ENCODE measurements around the gene CLASP2.

DNA sequence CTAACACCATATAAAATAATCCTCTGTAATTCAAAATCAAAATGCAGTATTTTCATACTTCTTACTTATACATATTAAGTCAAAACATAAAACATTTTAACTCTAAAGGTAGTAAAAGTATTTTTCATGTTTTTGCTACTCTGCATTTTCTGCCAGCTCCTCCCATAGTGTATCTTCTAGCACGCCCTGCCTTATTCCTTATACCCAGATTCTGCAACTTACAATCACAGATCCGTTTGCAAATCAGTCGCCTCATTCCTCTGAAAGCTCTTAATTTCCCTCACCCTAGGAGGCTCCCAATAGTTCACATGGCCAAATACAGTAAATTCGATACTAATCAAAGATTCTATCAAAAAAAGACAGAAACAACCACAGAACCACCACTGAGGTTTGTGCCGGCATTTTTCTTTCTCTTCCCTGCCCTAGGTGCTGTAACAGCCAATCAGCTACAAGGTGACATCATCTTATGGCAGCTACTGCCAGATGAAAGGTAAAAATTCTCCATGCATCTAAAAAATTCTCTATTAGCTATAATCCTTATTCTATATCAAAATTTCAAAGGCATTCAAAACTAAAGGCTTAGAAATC is 72.9 kb downstream of the CLASP2 start:
- TF ChIP-seq, protein P1, sequence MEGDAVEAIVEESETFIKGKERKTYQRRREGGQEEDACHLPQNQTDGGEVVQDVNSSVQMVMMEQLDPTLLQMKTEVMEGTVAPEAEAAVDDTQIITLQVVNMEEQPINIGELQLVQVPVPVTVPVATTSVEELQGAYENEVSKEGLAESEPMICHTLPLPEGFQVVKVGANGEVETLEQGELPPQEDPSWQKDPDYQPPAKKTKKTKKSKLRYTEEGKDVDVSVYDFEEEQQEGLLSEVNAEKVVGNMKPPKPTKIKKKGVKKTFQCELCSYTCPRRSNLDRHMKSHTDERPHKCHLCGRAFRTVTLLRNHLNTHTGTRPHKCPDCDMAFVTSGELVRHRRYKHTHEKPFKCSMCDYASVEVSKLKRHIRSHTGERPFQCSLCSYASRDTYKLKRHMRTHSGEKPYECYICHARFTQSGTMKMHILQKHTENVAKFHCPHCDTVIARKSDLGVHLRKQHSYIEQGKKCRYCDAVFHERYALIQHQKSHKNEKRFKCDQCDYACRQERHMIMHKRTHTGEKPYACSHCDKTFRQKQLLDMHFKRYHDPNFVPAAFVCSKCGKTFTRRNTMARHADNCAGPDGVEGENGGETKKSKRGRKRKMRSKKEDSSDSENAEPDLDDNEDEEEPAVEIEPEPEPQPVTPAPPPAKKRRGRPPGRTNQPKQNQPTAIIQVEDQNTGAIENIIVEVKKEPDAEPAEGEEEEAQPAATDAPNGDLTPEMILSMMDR (IDR thresholded peaks at IDR 0.05), result no peak
- TF ChIP-seq POLR2A (IDR thresholded peaks at IDR 0.05) (no peak), EP300 (IDR thresholded peaks at IDR 0.05) (no peak)
